H9 (cell line): ENCODE measurements around the gene TREML1. TPM values are rescaled to one million over a fixed set of nuclear protein-coding genes. Genes with fewer than 3 reads are reported as not detected.

Experiments used
- DNase-seq: peaks from one replicate; pipeline ENCODE4 v3.0.0-alpha.2; 2017
- H2AFZ ChIP-seq: one replicate; pipeline ENCODE4 v1.6.1; 2013; ENCODE audit warnings: mild to moderate bottlenecking, low read length, control low read depth, moderate library complexity
- H2AK5ac ChIP-seq: 2 replicates; pipeline ENCODE4 v1.6.1; 2013; ENCODE audit warnings: low read length, control low read depth, mixed read lengths; ENCODE audit not compliant: insufficient read length
- H2BK120ac ChIP-seq: one replicate; pipeline ENCODE4 v1.6.1; 2013; ENCODE audit warnings: low read depth, mild to moderate bottlenecking, low read length, control low read depth, inconsistent platforms; ENCODE audit not compliant: poor library complexity, severe bottlenecking
- H2BK12ac ChIP-seq: 2 replicates; pipeline ENCODE4 v1.6.1; 2013; ENCODE audit warnings: low read length, control low read depth, mixed read lengths, low read depth; ENCODE audit not compliant: insufficient read length
- H2BK15ac ChIP-seq: 2 replicates; pipeline ENCODE4 v1.6.1; 2013; ENCODE audit warnings: low read depth, low read length, control low read depth
- H2BK20ac ChIP-seq: one replicate; pipeline ENCODE4 v1.6.1; 2013; ENCODE audit warnings: low read depth, mild to moderate bottlenecking, low read length, control low read depth, inconsistent platforms; ENCODE audit not compliant: poor library complexity, severe bottlenecking
- H2BK5ac ChIP-seq: 2 replicates; pipeline ENCODE4 v1.6.1; 2013; ENCODE audit warnings: low read length, control low read depth, mixed read lengths; ENCODE audit not compliant: insufficient read length
- H3K14ac ChIP-seq: 2 replicates; pipeline ENCODE4 v1.6.1; 2013; ENCODE audit warnings: low read length, control low read depth; ENCODE audit not compliant: insufficient read depth
- H3K18ac ChIP-seq: 2 replicates; pipeline ENCODE4 v1.6.1; 2013; ENCODE audit warnings: low read depth, mild to moderate bottlenecking, mixed read lengths, low read length, control low read depth; ENCODE audit not compliant: insufficient read length
- H3K23ac ChIP-seq: 2 replicates; pipeline ENCODE4 v1.6.1; 2013; ENCODE audit warnings: low read length, control low read depth, mixed read lengths, low read depth; ENCODE audit not compliant: insufficient read length
- H3K23me2 ChIP-seq: 2 replicates; pipeline ENCODE4 v1.6.1; 2013; ENCODE audit warnings: low read depth, mild to moderate bottlenecking, mixed read lengths, low read length, control low read depth; ENCODE audit not compliant: insufficient read length, poor library complexity, severe bottlenecking
- H3K27ac ChIP-seq: 2 replicates; pipeline ENCODE4 v1.5.1; 2013; ENCODE audit warnings: low read length, control low read depth, mixed read lengths, low read depth; ENCODE audit not compliant: insufficient read length
- H3K27me3 ChIP-seq: 2 replicates; pipeline ENCODE4 v1.6.1; 2013; ENCODE audit warnings: low read length, control low read depth, inconsistent platforms; ENCODE audit not compliant: insufficient read depth
- H3K4ac ChIP-seq: 2 replicates; pipeline ENCODE4 v1.6.1; 2013; ENCODE audit warnings: low read depth, mild to moderate bottlenecking, control low read depth, inconsistent platforms, low read length, moderate library complexity
- H3K4me1 ChIP-seq: 2 replicates; pipeline ENCODE4 v1.6.1; 2013; ENCODE audit warnings: low read length, control low read depth, inconsistent platforms; ENCODE audit not compliant: insufficient read depth
- H3K4me2 ChIP-seq: 2 replicates; pipeline ENCODE4 v1.6.1; 2013; ENCODE audit warnings: low read length, control low read depth, mixed read lengths; ENCODE audit not compliant: insufficient read length, insufficient read depth
- H3K56ac ChIP-seq: 2 replicates; pipeline ENCODE4 v1.6.1; 2013; ENCODE audit warnings: low read depth, mild to moderate bottlenecking, mixed read lengths, low read length, control low read depth; ENCODE audit not compliant: insufficient read length
- H3K79me1 ChIP-seq: 2 replicates; pipeline ENCODE4 v1.6.1; 2013; ENCODE audit warnings: low read depth, mild to moderate bottlenecking, moderate library complexity, low read length, control low read depth, inconsistent platforms; ENCODE audit not compliant: insufficient read depth, poor library complexity, severe bottlenecking
- H3K79me2 ChIP-seq: 2 replicates; pipeline ENCODE4 v1.6.1; 2013; ENCODE audit warnings: low read length, control low read depth, inconsistent platforms; ENCODE audit not compliant: insufficient read depth
- H3K9ac ChIP-seq: 2 replicates; pipeline ENCODE4 v1.6.1; 2013; ENCODE audit warnings: low read length, control low read depth, mixed read lengths; ENCODE audit not compliant: insufficient read length; ENCODE audit errors: extremely low read depth
- H3K9me3 ChIP-seq: one replicate; pipeline ENCODE4 v1.6.1; 2013; ENCODE audit warnings: low read depth, low read length, inconsistent platforms; ENCODE audit not compliant: control insufficient read depth
- H3T11ph ChIP-seq: one replicate; pipeline ENCODE4 v1.6.1; 2013; ENCODE audit warnings: mild to moderate bottlenecking, low read length, control low read depth, inconsistent platforms
- H4K20me1 ChIP-seq: one replicate; pipeline ENCODE4 v1.6.1; 2013; ENCODE audit not compliant: control insufficient read depth, insufficient read length, insufficient read depth
- H4K5ac ChIP-seq: 2 replicates; pipeline ENCODE4 v1.6.1; 2013; ENCODE audit warnings: low read depth, mild to moderate bottlenecking, mixed read lengths, low read length, control low read depth; ENCODE audit not compliant: insufficient read length
- H4K8ac ChIP-seq: replicated peaks from 2 replicates; pipeline ENCODE4 v1.6.1; 2013; ENCODE audit warnings: low read length, control low read depth, mixed read lengths, low read depth; ENCODE audit not compliant: insufficient read length
- H4K91ac ChIP-seq: 2 replicates; pipeline ENCODE4 v1.6.1; 2013; ENCODE audit warnings: low read depth, mild to moderate bottlenecking, moderate library complexity, mixed read lengths, low read length, control low read depth; ENCODE audit not compliant: insufficient read length
- H3K27ac Mint-ChIP-seq, 3 experiments: 2 replicates in 2 of 3; 3 replicates in 1 of 3; pipeline ENCODE4 v1.8.0; 2020 to 2021; ENCODE audit warnings: mixed read lengths in 3 of 3, mild to moderate bottlenecking in 1 of 3, moderate library complexity in 1 of 3
- H3K27me3 Mint-ChIP-seq: 2 replicates; pipeline ENCODE4 v1.8.0; 2021; ENCODE audit warnings: low read depth, mild to moderate bottlenecking, moderate library complexity, mixed read lengths
- H3K36me3 Mint-ChIP-seq, 3 experiments: 2 replicates in 2 of 3; 3 replicates in 1 of 3; pipeline ENCODE4 v1.8.0; 2020 to 2021; ENCODE audit warnings: low read depth in 3 of 3, mixed read lengths in 3 of 3; ENCODE audit not compliant: insufficient read depth in 1 of 3
- H3K4me1 Mint-ChIP-seq, 2 experiments: 2 replicates each; pipeline ENCODE4 v1.8.0; 2020; ENCODE audit warnings: mixed read lengths in 2 of 2
- H3K4me3 Mint-ChIP-seq, 2 experiments: 2 replicates in 1 of 2; 3 replicates in 1 of 2; pipeline ENCODE4 v1.8.0; 2020 to 2021; ENCODE audit warnings: mild to moderate bottlenecking in 2 of 2, mixed read lengths in 2 of 2, moderate library complexity in 1 of 2
- H3K9me3 Mint-ChIP-seq, 2 experiments: 2 replicates in 1 of 2; 3 replicates in 1 of 2; pipeline ENCODE4 v1.8.0; 2020; ENCODE audit warnings: mild to moderate bottlenecking in 2 of 2, mixed read lengths in 2 of 2, moderate library complexity in 1 of 2
- WGBS: extraction: QIAGEN DNeasy Blood & Tissue Kit; methylation state at CpG from one replicate; pipeline ENCODE4 v1.1.7; 2013; ENCODE audit warnings: missing lambda C conversion rate, low lambda C conversion rate, mixed read lengths; ENCODE audit not compliant: insufficient read length; ENCODE audit errors: extremely low coverage; 5-methylcytosine and 5-hydroxymethylcytosine counted together
- total RNA-seq: library from RNA; stranded (reverse); gene quantifications from 2 replicates; pipeline ENCODE4 v1.2.1, GENCODE V29; 2021
- TF ChIP-seq, protein P1 (sequence below): fragments of 200-600 bp; sonication (generic); conservative IDR thresholded peaks from 3 replicates; pipeline ENCODE4 v1.8.0; 2021; ENCODE audit warnings: antibody characterized with exemption, mild to moderate bottlenecking

Gene TREML1
- total RNA-seq, 1 experiment from 2014 or later = not detected

DNA sequence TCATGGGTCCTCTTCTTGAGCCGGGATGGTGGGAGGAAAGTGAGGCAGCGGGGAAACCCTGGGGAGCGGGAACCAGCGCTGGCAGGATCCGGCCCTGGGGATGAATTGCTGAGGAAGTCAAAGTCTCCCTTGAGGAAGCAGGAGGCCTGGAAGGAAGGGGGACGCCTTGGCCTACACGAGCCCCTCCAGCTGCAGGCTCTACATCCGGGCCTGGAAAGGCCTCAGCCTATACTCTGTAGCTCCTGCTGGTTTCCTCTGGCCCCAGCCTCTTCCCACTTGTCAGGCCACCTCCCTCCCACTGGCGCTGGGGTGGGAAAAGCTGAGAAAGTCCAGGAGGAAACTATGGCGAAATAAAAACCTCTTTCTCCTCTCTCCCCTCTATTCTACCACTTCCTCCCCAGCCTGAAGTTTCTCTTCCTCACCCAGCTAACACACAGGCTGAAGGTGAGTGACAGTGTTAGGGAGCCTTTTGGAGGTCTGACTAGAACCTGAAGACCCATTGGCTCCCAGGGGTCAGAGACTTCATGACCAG, 31.9 kb upstream of the TREML1 start:
- Histone ChIP-seq H4K91ac (no peak overlapping the region), H4K5ac (no peak overlapping the region), H3K79me1 (no peaks in the 10 kb centered on the region), H2BK12ac (no peak overlapping the region), H3K56ac (no peak overlapping the region), H4K20me1 (no peaks in the 10 kb centered on the region), H3K4ac (no peak overlapping the region), H2AFZ (no peak overlapping the region), H3K9me3 (peaks cover 10% of the 10 kb centered on the region), H2BK5ac (no peak overlapping the region), H4K8ac (no peak overlapping the region), H3K27me3 (no peaks in the 10 kb centered on the region), H3K9ac (no peak overlapping the region), H2BK120ac (no peak overlapping the region), H3K23ac (no peak overlapping the region), H3K23me2 (no peaks in the 10 kb centered on the region), H2BK15ac (no peak overlapping the region), H3K79me2 (no peaks in the 10 kb centered on the region), H2BK20ac (no peak overlapping the region), H3T11ph (no peak overlapping the region), H3K18ac (no peak overlapping the region), H2AK5ac (no peak overlapping the region), H3K4me2 (no peak overlapping the region), H3K27ac (no peak overlapping the region), H3K4me1 (no peaks in the 10 kb centered on the region), H3K14ac (no peak overlapping the region)
- Mint-ChIP-seq H3K4me3 (no peak overlapping the region), H3K36me3 (peaks cover 6 to 15% (median 11%) of the 10 kb centered on the region in 3 experiments), H3K27me3 (no peaks in the 10 kb centered on the region; the same call in none of the 2 replicates), H3K9me3 (peaks cover 14 to 15% of the 10 kb centered on the region in 2 experiments), H3K4me1 (peaks cover 5 to 8% of the 10 kb centered on the region in 2 experiments), H3K27ac (no peak overlapping the region)
- no CpG with 5 or more reads among the region's 10 CpGs for WGBS
- TF ChIP-seq, protein P1, sequence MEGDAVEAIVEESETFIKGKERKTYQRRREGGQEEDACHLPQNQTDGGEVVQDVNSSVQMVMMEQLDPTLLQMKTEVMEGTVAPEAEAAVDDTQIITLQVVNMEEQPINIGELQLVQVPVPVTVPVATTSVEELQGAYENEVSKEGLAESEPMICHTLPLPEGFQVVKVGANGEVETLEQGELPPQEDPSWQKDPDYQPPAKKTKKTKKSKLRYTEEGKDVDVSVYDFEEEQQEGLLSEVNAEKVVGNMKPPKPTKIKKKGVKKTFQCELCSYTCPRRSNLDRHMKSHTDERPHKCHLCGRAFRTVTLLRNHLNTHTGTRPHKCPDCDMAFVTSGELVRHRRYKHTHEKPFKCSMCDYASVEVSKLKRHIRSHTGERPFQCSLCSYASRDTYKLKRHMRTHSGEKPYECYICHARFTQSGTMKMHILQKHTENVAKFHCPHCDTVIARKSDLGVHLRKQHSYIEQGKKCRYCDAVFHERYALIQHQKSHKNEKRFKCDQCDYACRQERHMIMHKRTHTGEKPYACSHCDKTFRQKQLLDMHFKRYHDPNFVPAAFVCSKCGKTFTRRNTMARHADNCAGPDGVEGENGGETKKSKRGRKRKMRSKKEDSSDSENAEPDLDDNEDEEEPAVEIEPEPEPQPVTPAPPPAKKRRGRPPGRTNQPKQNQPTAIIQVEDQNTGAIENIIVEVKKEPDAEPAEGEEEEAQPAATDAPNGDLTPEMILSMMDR = no peak
- no peak for DNase-seq
